Stimulated activated CD4-positive, alpha-beta T cell treated with anti-CD3 and anti-CD28 coated beads, Interleukin-4, amount 100 ng/mL, for 48 hours (primary cell): ENCODE results near the gene YWHAQ.
"Not testable (repeated sequence)": the region's sequence is repeated elsewhere in the genome, so short reads cannot be mapped to it uniquely, and the experiment has no call there.

Source experiments
- DNase-seq, 2 donors: peaks; one replicate each; pipeline ENCODE4 v3.0.0-alpha.2; 2020; ENCODE audit warnings: low read depth in 2 of 2

The YWHAQ gene

GRCh38 chr2:9552219-9553178, 78.3 kb downstream of the YWHAQ start:
- no peak for DNase-seq

GRCh38 chr2:9550859-9551391, 79.9 kb downstream of the YWHAQ start:
- DNase-seq: not testable (repeated sequence)

GRCh38 chr2:9549420-9549819, 81.4 kb downstream of the YWHAQ start:
- DNase-seq: no peak

GRCh38 chr2:9548506-9548905, 82.3 kb downstream of the YWHAQ start:
- DNase-seq: no peak

- no peak for DNase-seq
These were observed 83.4 kb downstream of the YWHAQ start for GRCh38 chr2:9547262-9547991.

- DNase-seq: no peak
These were observed 85.3 kb downstream of the YWHAQ start for GRCh38 chr2:9545502-9545901.

GRCh38 chr2:9543557-9543956, 87.2 kb downstream of the YWHAQ start:
- DNase-seq: no peak

GRCh38 chr2:9539531-9539930, 91.3 kb downstream of the YWHAQ start:
- no peak for DNase-seq

GRCh38 chr2:9538000-9538507, 92.7 kb downstream of the YWHAQ start:
- DNase-seq: no peak

GRCh38 chr2:9536504-9536903, 94.3 kb downstream of the YWHAQ start:
- DNase-seq: no peak

GRCh38 chr2:9535177-9535576, 95.6 kb downstream of the YWHAQ start:
- no peak for DNase-seq
